Head of caudate nucleus (tissue), 42 donors: Measurements from ENCODE around the gene IGFLR1.

Experiments
- DNase-seq, 42 donors: peaks; one replicate each; pipeline versions ENCODE4 v3.0.0 to v3.0.0-alpha.2; 2020 to 2021; ENCODE audit warnings: mixed read lengths in 7 of 42
- intact Hi-C: fragments of 100-400 bp; cut with DNase I; formaldehyde crosslinking; loops from one replicate; pipeline ENCODE4 v1.15.0; 2022

IGFLR1 gene

GRCh38 chr19:35745328-35746086 is 3.3 kb upstream of the IGFLR1 start, which contains the start of the genes PSENEN and U2AF1L4:
Gene PSENEN (plus strand): TSS chr19:35745651. CDS start chr19:35745931, 280 bp downstream.
Gene U2AF1L4 (minus strand): TSS chr19:35745418. CDS start chr19:35745391, 27 bp downstream.
- intact Hi-C loops: loop anchor here (2.0 to 10.0 kb wide), 2 partner anchors 29 to 189 kb away; partner anchors contain the start of gene LRFN3
- peak; percentile 95 to 99 (median 98) for DNase-seq

- intact Hi-C loops: loop anchor here (2.0 to 10.0 kb wide), 2 partner anchors 28 to 190 kb away; partner anchors contain the start of gene LRFN3
Observed at GRCh38 chr19:35744430-35745327, 2.4 kb upstream of the IGFLR1 start.

GRCh38 chr19:35743640-35744429 is 1.6 kb upstream of the IGFLR1 start:
- no peak for DNase-seq
- intact Hi-C loops: loop anchor here (2.0 to 10.0 kb wide), 2 partner anchors 27 to 191 kb away; partner anchors contain the start of gene LRFN3

More at GRCh38 chr19:35744430-35745327, 2.4 kb upstream of the IGFLR1 start:
- peak; percentile 90 to 99 (median 98) for DNase-seq

- no peak for DNase-seq
- intact Hi-C loops: loop anchor here (10.0 kb wide), 1 partner anchor 194 kb away; the partner anchor contains the start of gene LRFN3
Observed at GRCh38 chr19:35741203-35741515, 1.1 kb downstream of the IGFLR1 start.

GRCh38 chr19:35740423-35741202 is 1.6 kb downstream of the IGFLR1 start:
- DNase-seq: peak; percentile 97 to 100 (median 99)
- intact Hi-C loops: loop anchor here (10.0 kb wide), 1 partner anchor 194 kb away; the partner anchor contains the start of gene LRFN3

GRCh38 chr19:35740108-35740422 is 2.2 kb downstream of the IGFLR1 start:
- no peak for DNase-seq
- intact Hi-C loops: loop anchor here (10.0 kb wide), 1 partner anchor 195 kb away; the partner anchor contains the start of gene LRFN3

- intact Hi-C loops: loop anchor here (10.0 kb wide), 1 partner anchor 195 kb away; the partner anchor contains the start of gene LRFN3
- DNase-seq: peak in 1 of 42 donors; percentile 29
Observed at GRCh38 chr19:35739275-35740107, 2.8 kb downstream of the IGFLR1 start.

GRCh38 chr19:35738887-35739229 is 3.4 kb downstream of the IGFLR1 start:
- intact Hi-C loops: no loop called here
- no peak for DNase-seq

GRCh38 chr19:35738021-35738886 is 4.0 kb downstream of the IGFLR1 start:
- no peak for DNase-seq

GRCh38 chr19:35736913-35737886 is 5.1 kb downstream of the IGFLR1 start:
- intact Hi-C loops: no loop called here
- DNase-seq: no peak

More at GRCh38 chr19:35738021-35738886, 4.0 kb downstream of the IGFLR1 start:
- intact Hi-C loops: no loop called here

GRCh38 chr19:35734889-35735288 is 7.4 kb downstream of the IGFLR1 start:
- DNase-seq: no peak
- intact Hi-C loops: no loop called here

- intact Hi-C loops: no loop called here
Observed at GRCh38 chr19:35734273-35734672, 8.0 kb downstream of the IGFLR1 start.

GRCh38 chr19:35733180-35734125 is 8.8 kb downstream of the IGFLR1 start:
- no peak for DNase-seq
- intact Hi-C loops: no loop called here

More at GRCh38 chr19:35734273-35734672, 8.0 kb downstream of the IGFLR1 start:
- DNase-seq: no peak
